Caco-2 (cell line): Measurements from ENCODE around the gene MAOA. TPM values are rescaled to one million over a fixed set of nuclear protein-coding genes. Genes with fewer than 3 reads are reported as not detected.
"Not testable (repeated sequence)": the region's sequence is repeated elsewhere in the genome, so short reads cannot be mapped to it uniquely, and the experiment has no call there.

Experiments
- BruUV-seq: library from RNA; stranded (reverse); fragments of 400-500 nt; replicated peaks from 2 replicates; lab custom pipeline; 2021; lab: Mats Ljungman, UMichigan
- CTCF ChIA-PET: fragments of 300-600 bp; sonication (Branson Sonifier 250); formaldehyde crosslinking; loops from one replicate; lab custom pipeline; 2022; ENCODE audit warnings: antibody characterized with exemption; lab: Charles Lee
- POLR2A ChIA-PET: fragments of 300-600 bp; sonication (Branson Sonifier 250); formaldehyde crosslinking; loops from one replicate; lab custom pipeline; 2022; ENCODE audit warnings: antibody characterized with exemption; lab: Charles Lee
- DNase-seq, 2 experiments: peaks; one replicate each; pipeline versions ENCODE4 v3.0.0 to v3.0.0-alpha.2; 2020 to 2022
- H3K27me3 ChIP-seq: replicated peaks from 2 replicates; pipeline ENCODE4 v1.6.0; 2011; ENCODE audit warnings: low read length; ENCODE audit not compliant: control insufficient read depth, insufficient read depth
- H3K36me3 ChIP-seq: 2 replicates; pipeline ENCODE4 v1.5.1; 2011; ENCODE audit warnings: low read length; ENCODE audit not compliant: control insufficient read depth, insufficient read depth
- H3K4me1 ChIP-seq: fragments of 250-450 bp; sonication (Bioruptor Pico); 2 replicates; pipeline ENCODE4 v1.5.1; 2020; ENCODE audit warnings: mild to moderate bottlenecking
- H3K4me3 ChIP-seq: 2 replicates; pipeline ENCODE4 v1.5.1; 2011; ENCODE audit warnings: low read depth, mild to moderate bottlenecking, control low read depth, low read length
- H3K9me3 ChIP-seq: fragments of 250-450 bp; sonication (Bioruptor Pico); 2 replicates; pipeline ENCODE4 v1.5.1; 2020; ENCODE audit warnings: mild to moderate bottlenecking, moderate library complexity
- H3K27ac Mint-ChIP-seq: one replicate; pipeline ENCODE4 v1.8.0; 2022; ENCODE audit warnings: mixed read lengths; ENCODE audit not compliant: unreplicated experiment
- H3K27me3 Mint-ChIP-seq: one replicate; pipeline ENCODE4 v1.8.0; 2022; ENCODE audit warnings: mixed read lengths; ENCODE audit not compliant: insufficient read depth, unreplicated experiment
- H3K36me3 Mint-ChIP-seq: one replicate; pipeline ENCODE4 v1.8.0; 2022; ENCODE audit warnings: mild to moderate bottlenecking, mixed read lengths; ENCODE audit not compliant: insufficient read depth, unreplicated experiment
- H3K4me1 Mint-ChIP-seq: one replicate; pipeline ENCODE4 v1.8.0; 2022; ENCODE audit warnings: low read depth, mixed read lengths; ENCODE audit not compliant: unreplicated experiment
- H3K4me3 Mint-ChIP-seq: one replicate; pipeline ENCODE4 v1.8.0; 2022; ENCODE audit warnings: mild to moderate bottlenecking, moderate library complexity, mixed read lengths; ENCODE audit not compliant: unreplicated experiment
- H3K9me3 Mint-ChIP-seq: one replicate; pipeline ENCODE4 v1.8.0; 2022; ENCODE audit warnings: mixed read lengths; ENCODE audit not compliant: unreplicated experiment
- intact Hi-C: fragments of 100-400 bp; cut with micrococcal nuclease; formaldehyde crosslinking; loops from one replicate; pipeline ENCODE4 v1.10.0; 2022; ENCODE audit not compliant: unreplicated experiment
- total RNA-seq: library from RNA; stranded (reverse); gene quantifications from 2 replicates; pipeline ENCODE4 v1.2.3, GENCODE V29; 2022
- TF ChIP-seq, protein P1 (sequence below), 2 experiments: fragments of 200-600 bp in 1 of 2; IDR thresholded peaks; 1 replicate in 1 of 2; 2 replicates in 1 of 2; pipeline versions ENCODE4 v1.5.1 to v1.8.0; 2011 to 2022; ENCODE audit warnings: antibody characterized with exemption in 1 of 2, control low read depth in 1 of 2, inconsistent platforms in 1 of 2, low read depth in 1 of 2, low read length in 1 of 2, mild to moderate bottlenecking in 1 of 2, moderate library complexity in 1 of 2; ENCODE audit not compliant: insufficient read depth in 1 of 2, severe bottlenecking in 1 of 2, unreplicated experiment in 1 of 2

The MAOA gene
- total RNA-seq, 1 experiment from 2014 or later: 0.25 TPM

DNA sequence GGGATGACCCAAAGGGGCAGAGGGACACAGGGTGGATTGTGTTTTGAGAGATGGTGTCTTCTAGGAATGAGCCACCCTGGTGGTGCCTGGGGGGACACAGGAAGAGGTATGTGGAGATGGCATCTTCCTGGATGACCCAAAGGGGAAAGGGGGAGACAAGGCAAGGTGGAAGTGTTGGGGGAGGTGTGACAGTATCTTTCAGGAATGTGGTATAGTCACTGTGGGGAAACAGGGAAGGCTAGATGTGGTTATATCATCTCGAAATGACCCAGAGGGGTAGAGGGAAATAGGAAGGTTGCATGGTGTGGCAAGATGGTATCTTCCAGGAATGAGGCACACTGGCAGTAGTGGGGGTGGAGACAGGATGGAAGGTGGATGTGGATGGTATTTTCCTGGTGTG is 62.9 kb downstream of the MAOA start:
- Mint-ChIP-seq H3K4me1 (no peaks in the 10 kb centered on the region), H3K36me3 (no peaks in the 10 kb centered on the region), H3K9me3 (no peaks in the 10 kb centered on the region), H3K4me3 (no peak overlapping the region), H3K27me3 (no peaks in the 10 kb centered on the region), H3K27ac (no peak overlapping the region)
- no peak for DNase-seq
- H3K27me3 ChIP-seq: no peaks in the 10 kb centered on the region
- H3K36me3 ChIP-seq: no peaks in the 10 kb centered on the region
- H3K9me3 ChIP-seq: no peaks in the 10 kb centered on the region
- TF ChIP-seq, protein P1, sequence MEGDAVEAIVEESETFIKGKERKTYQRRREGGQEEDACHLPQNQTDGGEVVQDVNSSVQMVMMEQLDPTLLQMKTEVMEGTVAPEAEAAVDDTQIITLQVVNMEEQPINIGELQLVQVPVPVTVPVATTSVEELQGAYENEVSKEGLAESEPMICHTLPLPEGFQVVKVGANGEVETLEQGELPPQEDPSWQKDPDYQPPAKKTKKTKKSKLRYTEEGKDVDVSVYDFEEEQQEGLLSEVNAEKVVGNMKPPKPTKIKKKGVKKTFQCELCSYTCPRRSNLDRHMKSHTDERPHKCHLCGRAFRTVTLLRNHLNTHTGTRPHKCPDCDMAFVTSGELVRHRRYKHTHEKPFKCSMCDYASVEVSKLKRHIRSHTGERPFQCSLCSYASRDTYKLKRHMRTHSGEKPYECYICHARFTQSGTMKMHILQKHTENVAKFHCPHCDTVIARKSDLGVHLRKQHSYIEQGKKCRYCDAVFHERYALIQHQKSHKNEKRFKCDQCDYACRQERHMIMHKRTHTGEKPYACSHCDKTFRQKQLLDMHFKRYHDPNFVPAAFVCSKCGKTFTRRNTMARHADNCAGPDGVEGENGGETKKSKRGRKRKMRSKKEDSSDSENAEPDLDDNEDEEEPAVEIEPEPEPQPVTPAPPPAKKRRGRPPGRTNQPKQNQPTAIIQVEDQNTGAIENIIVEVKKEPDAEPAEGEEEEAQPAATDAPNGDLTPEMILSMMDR (IDR thresholded peaks at IDR 0.05; ENCODE audit: insufficient read depth in 1 of 2, low read depth in 1 of 2, low read length in 1 of 2, severe bottlenecking in 1 of 2, unreplicated experiment in 1 of 2): no peak
- ChIA-PET POLR2A (no interaction called here), CTCF (no interaction called here)
- no TSS peak for BruUV-seq
- no peaks in the 10 kb centered on the region for H3K4me1 ChIP-seq
- no peak overlapping the region for H3K4me3 ChIP-seq
- intact Hi-C loops: no loop called here

DNA sequence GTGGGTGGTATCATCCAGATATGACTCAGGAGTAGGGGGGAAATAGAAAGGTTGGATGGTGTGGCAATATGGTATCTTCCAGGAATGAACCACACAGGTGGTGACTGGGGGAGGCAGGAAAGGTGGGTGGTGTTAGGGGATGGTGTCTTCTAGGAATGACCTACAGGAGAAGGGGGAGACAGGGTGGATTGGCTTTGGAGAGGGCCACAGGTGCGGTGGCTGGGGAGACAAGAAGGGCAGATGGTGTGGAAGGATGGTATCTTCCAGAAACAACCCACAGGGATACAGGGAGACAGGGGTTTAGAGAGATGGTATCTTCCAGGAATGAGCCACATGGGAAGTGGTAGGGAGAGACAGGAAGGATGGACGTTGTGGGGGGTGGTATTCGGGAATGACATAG is 64.0 kb downstream of the MAOA start:
- no peak overlapping the region for H3K27ac Mint-ChIP-seq
- H3K9me3 Mint-ChIP-seq: no peaks in the 10 kb centered on the region
- H3K4me1 Mint-ChIP-seq: peaks cover under 1% of the 10 kb centered on the region
- POLR2A ChIA-PET: no interaction called here
- CTCF ChIA-PET: no interaction called here
- no peaks in the 10 kb centered on the region for H3K4me1 ChIP-seq
- TF ChIP-seq, protein P1 (IDR thresholded peaks at IDR 0.05; ENCODE audit: insufficient read depth in 1 of 2, low read depth in 1 of 2, low read length in 1 of 2, severe bottlenecking in 1 of 2, unreplicated experiment in 1 of 2): no peak
- intact Hi-C loops: no loop called here
- no peak for DNase-seq
- no peaks in the 10 kb centered on the region for H3K9me3 ChIP-seq
- no peaks in the 10 kb centered on the region for H3K27me3 Mint-ChIP-seq
- H3K36me3 Mint-ChIP-seq: no peaks in the 10 kb centered on the region
- H3K4me3 ChIP-seq: no peak overlapping the region
- no peaks in the 10 kb centered on the region for H3K36me3 ChIP-seq
- BruUV-seq: no TSS peak
- H3K27me3 ChIP-seq: no peaks in the 10 kb centered on the region
- no peak overlapping the region for H3K4me3 Mint-ChIP-seq

DNA sequence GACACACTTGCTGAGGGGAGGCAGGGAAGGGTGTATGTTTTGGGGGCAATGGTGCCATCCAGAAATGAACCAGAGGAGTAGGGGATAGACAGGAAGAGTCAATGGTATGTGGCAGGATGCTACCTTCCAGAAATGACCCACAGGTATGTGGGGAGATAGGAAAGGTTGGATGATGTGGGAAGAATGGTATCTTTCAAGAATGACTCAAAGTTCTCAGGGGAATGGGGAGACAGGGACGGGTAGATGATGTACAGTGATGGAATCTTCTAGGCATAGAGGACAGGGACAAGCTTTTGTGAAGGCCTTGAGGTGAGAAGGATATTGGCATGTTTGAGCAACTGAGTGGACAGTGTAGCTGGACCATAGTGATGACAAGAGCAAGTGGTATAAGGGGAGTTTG is 64.9 kb downstream of the MAOA start:
- Mint-ChIP-seq H3K27me3 (no peaks in the 10 kb centered on the region), H3K4me1 (peaks cover 6% of the 10 kb centered on the region), H3K4me3 (no peak overlapping the region), H3K36me3 (no peaks in the 10 kb centered on the region), H3K9me3 (no peaks in the 10 kb centered on the region), H3K27ac (no peak overlapping the region)
- no peak for DNase-seq
- Histone ChIP-seq H3K27me3 (no peaks in the 10 kb centered on the region), H3K9me3 (no peaks in the 10 kb centered on the region), H3K36me3 (no peaks in the 10 kb centered on the region), H3K4me1 (no peaks in the 10 kb centered on the region), H3K4me3 (no peak overlapping the region)
- CTCF ChIA-PET: no interaction called here
- intact Hi-C loops: no loop called here
- no TSS peak for BruUV-seq
- TF ChIP-seq, protein P1 (IDR thresholded peaks at IDR 0.05; ENCODE audit: insufficient read depth in 1 of 2, low read depth in 1 of 2, low read length in 1 of 2, severe bottlenecking in 1 of 2, unreplicated experiment in 1 of 2): no peak
- POLR2A ChIA-PET: no interaction called here

DNA sequence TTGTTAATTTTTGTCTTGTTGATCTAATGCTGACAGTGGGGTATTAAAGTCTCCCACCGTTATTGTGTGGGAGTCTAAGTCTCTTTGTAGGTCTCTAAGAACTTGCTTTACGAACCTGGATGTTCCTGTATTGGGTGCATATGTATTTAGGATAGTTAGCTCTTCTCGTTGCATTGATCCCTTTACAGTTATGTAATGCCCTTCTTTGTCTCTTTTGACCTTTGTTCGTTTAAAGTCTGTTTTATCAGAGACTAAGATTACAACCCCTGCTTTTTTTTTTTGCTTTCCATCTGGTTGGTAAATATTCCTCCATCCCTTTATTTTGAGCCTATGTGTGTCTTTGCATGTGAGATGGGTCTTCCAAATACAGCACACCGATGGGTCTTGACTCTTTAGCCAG is 69.1 kb downstream of the MAOA start:
- H3K36me3 Mint-ChIP-seq, H3K4me3 Mint-ChIP-seq, H3K4me1 ChIP-seq, H3K9me3 Mint-ChIP-seq, DNase-seq, H3K27me3 Mint-ChIP-seq, H3K27me3 ChIP-seq, H3K9me3 ChIP-seq, H3K4me3 ChIP-seq, H3K4me1 Mint-ChIP-seq, BruUV-seq, H3K36me3 ChIP-seq, H3K27ac Mint-ChIP-seq, POLR2A ChIA-PET, intact Hi-C loops: not testable (repeated sequence)
- CTCF ChIA-PET: interaction anchor here (0.7 kb wide), 1 partner anchor 22 kb away, joined by 3 read pairs; no protein-coding TSS in a partner anchor

DNA sequence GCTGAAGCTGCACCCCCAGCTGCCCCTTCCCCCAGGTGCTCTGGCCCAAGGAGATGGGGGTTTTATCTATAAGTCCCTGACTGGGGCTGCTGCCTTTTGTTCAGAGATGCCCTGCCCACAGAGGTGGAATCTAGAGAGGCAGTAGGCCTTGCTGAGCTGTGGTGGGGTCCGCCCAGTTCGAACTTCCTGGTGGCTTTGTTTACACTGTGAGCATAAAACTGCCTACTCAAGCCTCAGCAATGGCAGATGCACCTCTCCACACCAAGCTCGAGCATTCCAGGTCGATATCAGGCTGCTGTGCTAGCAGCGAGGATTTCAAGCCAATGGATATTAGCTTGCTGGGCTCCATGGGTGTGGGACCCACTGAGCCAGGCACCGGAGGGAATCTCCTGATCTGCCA is 71.2 kb downstream of the MAOA start:
- H3K4me1 ChIP-seq, H3K27me3 ChIP-seq, H3K9me3 Mint-ChIP-seq, BruUV-seq, H3K27me3 Mint-ChIP-seq, DNase-seq, H3K9me3 ChIP-seq, CTCF ChIA-PET, POLR2A ChIA-PET, H3K4me3 ChIP-seq, H3K27ac Mint-ChIP-seq, intact Hi-C loops, H3K4me3 Mint-ChIP-seq, H3K4me1 Mint-ChIP-seq, H3K36me3 Mint-ChIP-seq, H3K36me3 ChIP-seq: not testable (repeated sequence)
